HG03378 (cell line): ENCODE results near the gene CCDC121.
A peak's percentile ranks its signal among the peaks of the same experiment; 100 is the strongest.

ENCODE experiments used
- ATAC-seq: cut with Tn5 transposase; IDR thresholded peaks from one replicate; pipeline ENCODE4 v1.9.1; 2021; ENCODE audit warnings: mild to moderate bottlenecking, moderate library complexity; ENCODE audit not compliant: unreplicated experiment

CCDC121 gene, protein sequence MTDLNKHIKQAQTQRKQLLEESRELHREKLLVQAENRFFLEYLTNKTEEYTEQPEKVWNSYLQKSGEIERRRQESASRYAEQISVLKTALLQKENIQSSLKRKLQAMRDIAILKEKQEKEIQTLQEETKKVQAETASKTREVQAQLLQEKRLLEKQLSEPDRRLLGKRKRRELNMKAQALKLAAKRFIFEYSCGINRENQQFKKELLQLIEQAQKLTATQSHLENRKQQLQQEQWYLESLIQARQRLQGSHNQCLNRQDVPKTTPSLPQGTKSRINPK

DNA sequence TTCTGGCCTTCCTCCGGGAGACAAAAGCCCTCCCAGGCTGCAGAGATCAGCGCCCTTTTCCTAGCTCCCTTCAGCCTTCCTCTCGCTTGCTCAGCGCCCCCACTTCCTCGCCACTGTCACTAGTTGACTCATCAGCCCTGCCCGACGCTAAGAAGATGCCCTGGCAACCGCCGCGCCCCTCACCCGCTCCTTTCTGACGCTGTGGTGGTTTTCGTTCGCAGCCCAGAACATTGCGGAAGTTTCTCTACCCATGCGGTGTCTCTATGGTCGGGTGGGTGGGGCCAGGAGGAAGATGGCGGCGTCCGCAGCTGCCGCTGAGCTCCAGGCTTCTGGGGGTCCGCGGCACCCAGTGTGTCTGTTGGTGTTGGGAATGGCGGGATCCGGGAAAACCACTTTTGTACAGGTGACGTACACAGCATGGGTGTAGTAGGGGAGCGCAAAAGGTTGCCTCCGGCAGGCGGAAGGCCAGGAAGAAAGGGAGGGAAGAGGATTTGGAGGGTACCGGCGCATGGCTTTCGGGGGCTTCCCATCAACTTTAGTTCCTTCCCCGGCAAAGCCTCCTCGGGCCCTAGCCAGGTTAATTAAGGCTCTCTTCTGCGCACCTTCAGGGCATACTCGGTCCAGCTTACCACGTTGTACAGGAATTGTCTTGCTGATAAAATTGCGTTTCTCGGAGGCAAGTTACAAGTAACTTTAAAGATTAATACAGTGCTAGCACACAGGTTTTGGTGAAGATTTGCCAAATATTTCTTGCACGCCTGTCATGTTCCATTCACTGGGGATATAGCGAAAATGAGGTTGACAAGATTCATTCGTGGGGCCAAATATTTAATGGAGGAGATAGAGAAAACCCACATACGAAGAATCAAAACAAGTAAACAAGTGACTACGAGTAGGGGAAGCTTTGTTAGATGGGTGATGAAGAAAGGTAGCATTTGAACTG, at the start of gene CCDC121, which contains the start of gene GPN1:
TSS of gene CCDC121 (minus strand) at position 246 of the 943 bp plus-strand sequence. CDS start 1,213 bp downstream, outside the sequence.
TSS of gene GPN1 (plus strand) at position 284 of the 943 bp plus-strand sequence. CDS start at position 293, 9 bp downstream.
- peak; percentile 88 for ATAC-seq

GRCh38 chr2:27672723-27673486, 44.1 kb upstream of the CCDC121 start:
- ATAC-seq, result no peak

GRCh38 chr2:27671235-27671634, 42.4 kb upstream of the CCDC121 start:
- no peak for ATAC-seq

GRCh38 chr2:27667446-27667845, 38.6 kb upstream of the CCDC121 start:
- no peak for ATAC-seq

GRCh38 chr2:27664622-27665363, 36.0 kb upstream of the CCDC121 start:
- ATAC-seq, result no peak

- peak; percentile 13 for ATAC-seq
Observed at GRCh38 chr2:27664154-27664574, 35.4 kb upstream of the CCDC121 start.

GRCh38 chr2:27663285-27664153, 34.7 kb upstream of the CCDC121 start, which contains the start of the genes SLC4A1AP and SUPT7L:
Gene SLC4A1AP, plus strand, starts transcription at chr2:27663889. Its CDS starts 26 bp downstream, at chr2:27663915.
Gene SUPT7L, minus strand, starts transcription at chr2:27663614. Its CDS starts 1,422 bp downstream, at chr2:27662192.
- ATAC-seq, result peak; percentile 67

DNA sequence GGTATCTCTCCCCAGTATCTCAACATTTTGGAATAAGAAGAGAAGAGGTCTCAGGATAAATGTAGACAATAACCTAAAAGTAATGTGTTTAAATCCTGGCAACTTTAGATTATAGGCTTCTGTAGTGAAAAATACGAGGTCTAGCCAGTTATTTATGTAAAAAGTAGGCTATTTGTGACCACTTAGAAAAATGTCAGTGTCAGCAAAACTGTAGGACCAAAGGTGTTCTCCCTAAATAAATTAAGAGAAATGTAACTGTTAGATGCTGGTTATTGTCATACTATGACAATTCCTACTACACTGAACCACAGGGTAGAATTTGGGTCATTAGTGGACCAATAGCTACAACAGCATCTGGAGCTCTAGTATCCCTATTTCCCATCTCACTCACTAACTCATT, 32.6 kb upstream of the CCDC121 start:
- ATAC-seq, result no peak

DNA sequence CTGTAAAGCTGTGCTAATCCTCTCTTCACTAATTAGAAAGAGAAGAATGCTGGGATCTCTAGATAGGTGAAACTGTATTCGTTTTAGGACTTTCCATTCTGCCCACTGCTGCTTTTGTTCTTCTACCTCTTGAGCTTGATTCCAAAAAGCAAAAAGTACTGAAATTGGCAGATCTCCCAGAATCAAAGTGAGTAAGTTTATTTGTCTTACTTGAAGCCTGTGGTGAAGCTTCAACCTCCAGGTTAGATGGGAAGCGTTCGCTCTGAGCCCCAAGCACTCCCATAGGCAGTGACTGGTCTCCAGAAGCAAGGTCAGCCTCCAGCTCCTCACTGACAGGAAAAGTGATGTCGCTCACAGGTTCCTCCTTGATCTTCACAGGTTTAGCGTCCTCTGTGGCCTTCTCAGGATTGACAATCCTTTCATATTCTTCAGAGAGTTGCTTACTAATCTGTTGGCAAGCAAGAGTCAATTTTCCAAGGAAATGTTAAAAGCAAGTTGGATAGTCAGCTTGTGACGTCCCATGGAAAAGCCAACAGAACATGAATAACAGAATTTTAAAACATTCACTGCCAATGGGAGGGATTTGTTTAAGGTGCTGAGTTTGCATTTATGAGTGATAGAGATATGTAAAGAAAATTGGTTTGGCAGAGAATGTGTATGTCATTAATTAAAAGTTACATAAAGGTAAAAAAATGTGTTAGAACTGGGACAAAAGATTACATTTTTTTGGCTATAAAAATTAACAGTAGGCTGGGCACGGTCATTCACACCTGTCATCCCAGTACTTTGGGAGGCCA, 26.5 kb upstream of the CCDC121 start:
- ATAC-seq, result no peak

- ATAC-seq, result no peak
Observed at GRCh38 chr2:27653397-27653796, 24.6 kb upstream of the CCDC121 start.

GRCh38 chr2:27652790-27653189, 24.0 kb upstream of the CCDC121 start:
- no peak for ATAC-seq

GRCh38 chr2:27652341-27652740, 23.5 kb upstream of the CCDC121 start:
- no peak for ATAC-seq

DNA sequence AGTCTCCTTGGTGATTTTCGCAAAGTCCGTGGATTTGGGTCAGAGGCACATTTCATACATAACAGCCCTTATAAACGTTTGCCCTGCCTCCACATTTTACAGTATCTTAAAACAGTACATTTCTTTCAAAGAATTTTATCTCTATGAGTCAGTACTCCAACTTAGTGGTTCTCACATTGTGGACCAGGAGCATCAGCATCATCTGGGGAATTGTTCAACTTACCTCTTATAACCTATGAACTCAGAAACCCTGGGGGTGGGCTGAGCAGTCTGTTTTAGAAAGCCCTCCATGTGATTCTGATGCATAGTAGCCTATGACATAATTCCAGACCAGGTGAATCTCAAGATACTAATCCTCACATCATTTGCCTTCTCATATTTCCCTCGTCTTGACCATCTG, 22.2 kb upstream of the CCDC121 start:
- ATAC-seq, result no peak

DNA sequence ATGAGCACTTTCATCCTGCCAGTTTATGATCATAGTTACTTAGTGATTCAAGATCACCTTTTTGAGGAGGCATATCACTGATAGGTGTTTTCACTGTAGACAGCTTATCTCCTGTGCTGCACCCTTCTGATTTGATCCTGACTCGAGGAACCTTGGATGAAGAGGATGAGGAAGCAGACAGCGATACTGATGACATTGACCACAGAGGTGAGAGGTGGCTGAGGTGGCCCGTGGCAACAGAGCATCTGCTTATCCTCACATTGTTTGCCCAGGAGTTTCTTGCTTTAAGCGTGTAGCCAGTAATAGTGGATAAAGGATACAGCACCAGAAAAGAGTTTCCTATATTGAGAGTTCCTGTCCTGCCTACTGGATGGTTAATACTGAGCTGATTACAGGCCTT, 18.9 kb upstream of the CCDC121 start:
- ATAC-seq, result no peak

GRCh38 chr2:27647289-27647688, 18.5 kb upstream of the CCDC121 start:
- ATAC-seq, result no peak

GRCh38 chr2:27645197-27645596, 16.4 kb upstream of the CCDC121 start:
- no peak for ATAC-seq

DNA sequence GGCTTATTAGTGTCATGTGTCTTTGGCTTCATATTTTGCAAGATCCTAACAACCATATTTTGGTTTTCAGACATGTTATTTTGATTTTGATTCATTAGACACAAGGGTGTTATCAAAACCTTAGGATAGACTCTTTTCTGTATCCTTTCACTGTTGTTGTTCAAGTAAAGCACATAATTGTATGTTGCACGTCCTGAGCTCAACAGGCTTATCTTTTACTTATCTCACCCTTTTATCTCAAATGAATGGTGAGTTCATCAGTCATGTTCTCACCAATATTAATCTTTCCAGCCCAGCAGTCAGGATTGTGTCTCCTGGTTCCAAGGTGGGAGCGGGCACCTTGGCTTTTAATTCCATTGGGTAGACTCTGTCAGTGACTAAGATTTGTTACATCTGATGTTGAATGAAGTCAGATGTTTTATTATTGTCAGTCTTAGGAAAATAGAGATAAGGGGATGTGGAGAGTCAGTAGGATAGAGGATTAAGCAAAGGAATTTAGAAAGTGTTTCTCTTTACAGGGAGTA, 12.0 kb upstream of the CCDC121 start:
- no peak for ATAC-seq

- ATAC-seq, result no peak
Observed at GRCh38 chr2:27638709-27639108, 9.9 kb upstream of the CCDC121 start.
